Thyroid gland (tissue), 4 donors: ENCODE data around the gene QPCT.

Source experiments
- CTCF ChIP-seq, 6 experiments: fragments of 200-600 bp in 3 of 6; fragments of 450-650 bp in 3 of 6; sonication (generic) in 3 of 6; IDR thresholded peaks; one replicate each; pipeline ENCODE4 v1.5.1; 2016 to 2019; ENCODE audit warnings: antibody characterized with exemption in 6 of 6, mild to moderate bottlenecking in 2 of 6, inconsistent platforms in 1 of 6, moderate library complexity in 1 of 6
- POLR2A ChIP-seq, 2 donors: fragments of 450-650 bp; IDR thresholded peaks; one replicate each; pipeline ENCODE4 v1.6.1; 2017; ENCODE audit warnings: antibody characterized with exemption in 2 of 2, mild to moderate bottlenecking in 2 of 2, moderate library complexity in 1 of 2

GRCh38 chr2:37317746-37318145 lies 26.7 kb upstream of the QPCT start:
- no peak for TF ChIP-seq CTCF (IDR thresholded peaks at IDR 0.05)
- no peak for TF ChIP-seq POLR2A (IDR thresholded peaks at IDR 0.05)
